ENCODE data around the gene TXNDC12.

The TXNDC12 gene

GRCh38 chr1:52056163-52056936 lies 1.4 kb upstream of the TXNDC12 start, which contains the start of gene BTF3L4:
Gene BTF3L4, plus strand, starts transcription at chr1:52056295. Its CDS starts 3,553 bp downstream, at chr1:52059848.
- TF ChIP-seq GATA2 (IDR thresholded peaks at IDR 0.05; ENCODE audit: low read depth, low read length) (no peak), GATA3 (IDR thresholded peaks at IDR 0.05; ENCODE audit: low read depth, low read length) (no peak)

- TF ChIP-seq GATA2 (IDR thresholded peaks at IDR 0.05; ENCODE audit: low read depth, low read length) (no peak), GATA3 (IDR thresholded peaks at IDR 0.05; ENCODE audit: low read depth, low read length) (no peak)
Measured at GRCh38 chr1:52055866-52056162, 823 bp upstream of the TXNDC12 start.

GRCh38 chr1:52054496-52055065 lies 410 bp downstream of the TXNDC12 start:
- TF ChIP-seq GATA2 (IDR thresholded peaks at IDR 0.05; ENCODE audit: low read depth, low read length) (no peak), GATA3 (IDR thresholded peaks at IDR 0.05; ENCODE audit: low read depth, low read length) (no peak)

DNA sequence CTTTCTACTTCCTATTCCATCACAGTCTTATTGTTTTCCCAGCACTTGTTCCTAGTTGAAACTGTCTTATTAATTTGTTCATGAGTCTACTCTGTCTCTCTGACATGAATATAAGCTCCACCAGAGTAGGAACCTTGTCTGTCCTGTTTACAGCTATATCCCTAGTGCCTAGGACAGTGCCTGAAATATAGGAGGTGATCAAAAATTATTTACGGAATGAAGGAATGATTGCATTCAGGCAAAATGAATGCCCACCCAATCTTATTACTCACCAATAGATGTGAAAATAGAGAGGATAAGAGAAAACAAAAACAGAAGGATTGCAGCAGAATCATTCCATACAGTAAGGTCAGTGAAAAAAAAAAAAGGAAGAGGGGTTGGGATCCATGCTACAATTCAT lies 1.1 kb downstream of the TXNDC12 start:
- no peak for TF ChIP-seq GATA2 (IDR thresholded peaks at IDR 0.05; ENCODE audit: low read depth, low read length)
- TF ChIP-seq GATA3 (IDR thresholded peaks at IDR 0.05; ENCODE audit: low read depth, low read length) = no peak

- no peak for TF ChIP-seq GATA3 (IDR thresholded peaks at IDR 0.05; ENCODE audit: low read depth, low read length)
- no peak for TF ChIP-seq GATA2 (IDR thresholded peaks at IDR 0.05; ENCODE audit: low read depth, low read length)
Measured at GRCh38 chr1:52045236-52045635, 9.8 kb downstream of the TXNDC12 start.

DNA sequence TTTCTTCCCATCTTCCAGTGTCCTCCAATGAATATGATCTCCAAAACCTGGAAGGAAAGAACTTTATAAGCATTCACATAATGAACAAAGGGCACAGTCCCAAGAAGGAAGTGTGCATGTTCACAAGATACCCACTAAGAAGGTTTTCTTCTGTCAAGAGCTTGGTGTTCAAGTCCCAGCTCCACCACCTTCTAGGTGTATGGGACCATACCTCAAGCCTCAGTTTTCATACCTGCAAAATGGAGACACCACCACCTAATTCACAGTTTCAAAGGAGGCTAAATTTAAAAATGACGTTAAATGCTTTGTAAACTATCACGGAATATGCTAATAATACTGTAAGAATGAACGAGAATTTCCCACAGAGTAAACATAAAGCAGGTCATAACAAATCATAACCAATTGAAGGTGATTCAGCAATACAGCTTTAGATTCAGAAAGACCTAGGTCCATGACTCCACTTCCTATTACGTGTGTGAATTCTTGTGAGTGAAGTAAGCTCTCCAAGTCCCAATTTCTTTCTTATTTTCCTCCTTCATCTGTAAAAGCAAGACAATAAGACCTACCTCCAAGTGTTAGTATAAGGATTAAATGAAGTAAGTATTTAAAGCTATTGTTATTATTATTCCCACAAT lies 13.3 kb downstream of the TXNDC12 start:
- TF ChIP-seq GATA3 (IDR thresholded peaks at IDR 0.05; ENCODE audit: low read depth, low read length) = no peak

DNA sequence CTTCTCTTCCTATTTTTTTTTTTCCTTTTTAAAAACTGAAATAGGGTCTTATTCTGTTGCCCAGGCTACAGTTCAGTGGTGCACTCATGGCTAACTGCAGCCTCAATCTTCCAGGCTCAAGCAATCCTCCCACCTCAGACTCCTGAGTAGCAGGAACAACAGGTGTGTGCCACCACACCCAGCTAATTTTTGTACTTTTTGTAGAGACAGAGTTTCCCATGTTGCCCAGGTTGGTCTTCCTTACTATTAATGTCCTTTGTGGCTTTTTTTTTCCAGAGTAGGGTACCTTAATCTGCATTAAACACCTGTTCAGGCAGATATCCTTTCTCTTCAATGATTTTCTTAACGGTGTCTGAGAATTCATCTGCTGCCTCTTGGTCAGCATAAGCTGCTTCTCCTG lies 17.1 kb downstream of the TXNDC12 start:
- no peak for TF ChIP-seq GATA2 (IDR thresholded peaks at IDR 0.05; ENCODE audit: low read depth, low read length)

DNA sequence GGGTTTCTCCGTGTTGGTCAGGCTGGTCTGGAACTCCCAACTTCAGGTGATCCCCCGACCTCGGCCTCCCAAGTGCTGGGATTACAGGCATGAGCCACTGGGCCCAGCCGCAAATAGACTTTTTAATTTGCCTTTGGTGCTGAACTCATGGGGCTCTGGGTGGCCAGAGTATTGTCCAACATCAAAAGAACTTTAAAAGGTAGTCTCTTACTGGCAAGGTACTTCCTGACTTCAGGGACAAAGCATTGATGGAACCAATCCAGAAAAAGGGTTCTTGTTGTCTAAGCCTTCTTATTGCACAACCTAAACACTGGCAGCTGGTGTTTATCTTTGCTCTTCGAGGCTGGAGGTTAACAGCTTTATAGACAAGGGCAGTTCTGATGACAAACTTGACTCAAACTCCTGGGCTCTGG lies 17.6 kb downstream of the TXNDC12 start:
- TF ChIP-seq GATA3 (IDR thresholded peaks at IDR 0.05; ENCODE audit: low read depth, low read length) = no peak
- TF ChIP-seq GATA2 (IDR thresholded peaks at IDR 0.05; ENCODE audit: low read depth, low read length) = no peak

DNA sequence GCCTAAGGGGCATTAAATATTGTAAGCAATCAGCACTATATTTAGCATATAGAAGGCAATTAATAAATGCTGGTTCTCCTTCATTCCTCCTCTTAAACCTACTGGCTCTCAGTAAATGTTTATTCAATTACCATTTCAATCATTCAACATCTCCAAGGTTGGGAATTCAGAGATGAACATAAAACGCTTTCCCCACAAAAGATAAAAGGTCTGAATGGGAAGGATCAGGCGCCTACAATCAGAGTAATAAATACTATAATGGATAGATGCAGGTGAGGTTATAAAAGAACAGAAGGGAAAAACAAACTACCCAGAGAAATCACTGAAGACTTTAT lies 21.0 kb downstream of the TXNDC12 start:
- no peak for TF ChIP-seq GATA3 (IDR thresholded peaks at IDR 0.05; ENCODE audit: low read depth, low read length)
- TF ChIP-seq GATA2 (IDR thresholded peaks at IDR 0.05; ENCODE audit: low read depth, low read length) = no peak

- TF ChIP-seq GATA3 (IDR thresholded peaks at IDR 0.05; ENCODE audit: low read depth, low read length) (no peak), GATA2 (IDR thresholded peaks at IDR 0.05; ENCODE audit: low read depth, low read length) (no peak)
Measured at GRCh38 chr1:52033190-52034049, 21.6 kb downstream of the TXNDC12 start, which contains the start of gene KTI12. Gene KTI12, minus strand, starts transcription at chr1:52033810. Its CDS starts 49 bp downstream, at chr1:52033761.

DNA sequence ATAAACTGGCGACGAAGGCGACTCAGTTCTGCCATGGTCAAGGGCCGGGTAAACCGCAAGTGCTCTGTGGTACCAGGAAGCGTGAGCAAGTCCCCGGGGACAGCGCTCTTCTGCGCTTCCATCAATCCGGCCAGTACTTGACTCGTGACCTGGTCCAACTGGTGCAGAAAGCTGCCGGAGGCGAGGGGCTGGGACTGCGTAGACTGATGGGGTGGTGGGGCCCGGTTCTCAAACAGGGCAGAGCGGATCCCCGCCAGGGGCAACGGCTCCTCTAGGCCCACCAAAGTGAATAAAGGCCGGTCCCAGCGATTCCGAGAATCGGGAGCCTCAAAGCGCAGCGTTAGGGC lies 22.2 kb downstream of the TXNDC12 start:
- TF ChIP-seq GATA3 (IDR thresholded peaks at IDR 0.05; ENCODE audit: low read depth, low read length) (no peak), GATA2 (IDR thresholded peaks at IDR 0.05; ENCODE audit: low read depth, low read length) (no peak)

DNA sequence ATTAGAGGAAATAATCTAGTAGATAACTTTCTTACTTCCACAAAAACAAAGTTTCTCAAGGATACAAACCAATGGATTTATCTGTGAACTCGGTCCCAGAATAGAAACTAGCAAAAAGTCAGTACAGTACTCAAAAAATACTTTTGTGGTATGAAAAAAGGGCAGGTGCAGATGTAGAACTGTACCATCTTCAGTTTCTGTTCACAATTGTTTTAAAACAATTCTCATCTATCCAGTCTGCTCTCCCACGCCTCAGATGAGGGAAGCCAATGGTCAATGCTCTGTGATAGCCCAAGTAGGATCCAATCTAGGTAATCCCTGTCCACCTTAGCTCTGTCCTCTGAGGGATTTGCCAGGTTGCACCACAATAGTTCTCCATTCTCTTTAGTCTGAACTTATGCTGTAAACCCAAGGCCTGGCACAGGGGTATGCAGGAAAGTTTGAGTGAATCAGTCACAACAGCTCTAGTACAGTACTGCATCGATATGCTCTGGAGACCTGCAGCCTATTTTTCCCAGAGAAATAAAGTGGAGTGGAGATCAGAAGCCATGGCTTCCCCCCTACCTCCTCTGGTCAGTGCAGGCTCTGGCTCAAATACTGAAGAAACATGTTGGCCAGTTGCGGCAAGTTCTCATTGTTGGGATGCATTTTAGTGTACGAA lies 22.7 kb downstream of the TXNDC12 start:
- no peak for TF ChIP-seq GATA3 (IDR thresholded peaks at IDR 0.05; ENCODE audit: low read depth, low read length)
- TF ChIP-seq GATA2 (IDR thresholded peaks at IDR 0.05; ENCODE audit: low read depth, low read length) = no peak

- TF ChIP-seq GATA3 (IDR thresholded peaks at IDR 0.05; ENCODE audit: low read depth, low read length) = no peak
- no peak for TF ChIP-seq GATA2 (IDR thresholded peaks at IDR 0.05; ENCODE audit: low read depth, low read length)
Measured at GRCh38 chr1:52028328-52028727, 26.7 kb downstream of the TXNDC12 start.

GRCh38 chr1:52026278-52026677 lies 28.7 kb downstream of the TXNDC12 start:
- TF ChIP-seq GATA2 (IDR thresholded peaks at IDR 0.05; ENCODE audit: low read depth, low read length) (no peak), GATA3 (IDR thresholded peaks at IDR 0.05; ENCODE audit: low read depth, low read length) (no peak)

Measured in SH-SY5Y (cell line).